ENCODE measurements around the gene MICOS13.

Gene MICOS13

GRCh38 chr19:5676105-5676771 lies 4.1 kb downstream of the MICOS13 start:
- Histone ChIP-seq H2AFZ (ENCODE audit: low read depth) (no peak overlapping the region), H3K4me1 (ENCODE audit: low read depth, poor library complexity, severe bottlenecking) (peaks cover 4% of the 10 kb centered on the region), H3K27ac (no peak overlapping the region), H3K9ac (no peak overlapping the region), H3K27me3 (ENCODE audit: insufficient read depth, low read depth) (no peaks in the 10 kb centered on the region), H3K36me3 (ENCODE audit: insufficient read depth) (no peaks in the 10 kb centered on the region), H3K79me2 (ENCODE audit: insufficient read depth, low read depth) (no peaks in the 10 kb centered on the region), H3K4me3 (IDR thresholded peaks at IDR 0.05; ENCODE audit: insufficient read depth, low read depth, low read length) (no peak overlapping the region), H4K20me1 (ENCODE audit: insufficient read depth) (no peaks in the 10 kb centered on the region), H3K4me2 (no peak overlapping the region)
- TF ChIP-seq, protein P1, sequence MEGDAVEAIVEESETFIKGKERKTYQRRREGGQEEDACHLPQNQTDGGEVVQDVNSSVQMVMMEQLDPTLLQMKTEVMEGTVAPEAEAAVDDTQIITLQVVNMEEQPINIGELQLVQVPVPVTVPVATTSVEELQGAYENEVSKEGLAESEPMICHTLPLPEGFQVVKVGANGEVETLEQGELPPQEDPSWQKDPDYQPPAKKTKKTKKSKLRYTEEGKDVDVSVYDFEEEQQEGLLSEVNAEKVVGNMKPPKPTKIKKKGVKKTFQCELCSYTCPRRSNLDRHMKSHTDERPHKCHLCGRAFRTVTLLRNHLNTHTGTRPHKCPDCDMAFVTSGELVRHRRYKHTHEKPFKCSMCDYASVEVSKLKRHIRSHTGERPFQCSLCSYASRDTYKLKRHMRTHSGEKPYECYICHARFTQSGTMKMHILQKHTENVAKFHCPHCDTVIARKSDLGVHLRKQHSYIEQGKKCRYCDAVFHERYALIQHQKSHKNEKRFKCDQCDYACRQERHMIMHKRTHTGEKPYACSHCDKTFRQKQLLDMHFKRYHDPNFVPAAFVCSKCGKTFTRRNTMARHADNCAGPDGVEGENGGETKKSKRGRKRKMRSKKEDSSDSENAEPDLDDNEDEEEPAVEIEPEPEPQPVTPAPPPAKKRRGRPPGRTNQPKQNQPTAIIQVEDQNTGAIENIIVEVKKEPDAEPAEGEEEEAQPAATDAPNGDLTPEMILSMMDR (conservative IDR thresholded peaks at IDR 0.05; ENCODE audit: low read depth, low read length), result no peak

DNA sequence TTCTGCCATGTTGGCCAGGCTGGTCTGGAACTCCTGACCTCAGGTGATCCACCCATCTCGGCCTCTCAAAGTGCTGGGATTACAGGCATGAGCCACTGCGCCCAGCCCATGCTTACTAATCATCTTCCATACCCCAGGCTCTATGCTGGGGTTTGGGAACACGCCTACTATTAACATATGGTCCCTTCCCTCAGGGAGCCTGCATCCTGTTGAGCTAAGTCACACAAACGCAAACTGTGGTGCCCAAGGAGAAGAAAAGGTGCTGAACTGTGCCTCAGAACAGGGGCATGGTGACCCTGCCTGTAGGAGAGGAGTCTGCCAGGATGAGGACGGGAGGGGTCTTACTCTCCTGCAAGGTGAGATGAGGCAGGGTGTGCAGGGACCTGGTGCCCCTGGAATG lies 5.6 kb downstream of the MICOS13 start:
- Histone ChIP-seq H3K4me1 (ENCODE audit: low read depth, poor library complexity, severe bottlenecking) (peaks cover 4% of the 10 kb centered on the region), H3K27me3 (ENCODE audit: insufficient read depth, low read depth) (no peaks in the 10 kb centered on the region), H3K9ac (no peak overlapping the region), H3K36me3 (ENCODE audit: insufficient read depth) (no peaks in the 10 kb centered on the region), H3K4me2 (no peak overlapping the region), H3K4me3 (IDR thresholded peaks at IDR 0.05; ENCODE audit: insufficient read depth, low read depth, low read length) (no peak overlapping the region), H4K20me1 (ENCODE audit: insufficient read depth) (no peaks in the 10 kb centered on the region), H3K27ac (no peak overlapping the region), H3K79me2 (ENCODE audit: insufficient read depth, low read depth) (no peaks in the 10 kb centered on the region), H2AFZ (ENCODE audit: low read depth) (no peak overlapping the region)
- TF ChIP-seq, protein P1 (conservative IDR thresholded peaks at IDR 0.05; ENCODE audit: low read depth, low read length), result no peak

DNA sequence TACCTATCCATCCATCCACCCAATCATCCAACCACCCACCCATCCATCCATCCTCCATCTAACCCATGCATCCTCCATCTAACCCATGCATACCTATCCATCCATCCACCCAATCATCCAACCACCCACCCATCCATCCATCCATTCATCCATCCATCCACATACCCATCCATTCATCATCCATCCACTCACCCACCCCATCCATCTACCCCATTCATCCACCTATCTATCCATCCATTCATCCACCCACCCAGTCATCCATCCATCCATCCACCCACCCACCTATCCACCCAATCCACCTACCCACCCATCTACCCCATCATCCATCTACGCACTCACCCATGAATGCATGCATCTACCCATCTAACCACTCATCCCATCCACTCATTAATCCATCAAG lies 6.6 kb downstream of the MICOS13 start:
- Histone ChIP-seq H3K79me2 (ENCODE audit: insufficient read depth, low read depth) (no peaks in the 10 kb centered on the region), H3K4me2 (no peak overlapping the region), H3K36me3 (ENCODE audit: insufficient read depth) (no peaks in the 10 kb centered on the region), H3K4me3 (IDR thresholded peaks at IDR 0.05; ENCODE audit: insufficient read depth, low read depth, low read length) (no peak overlapping the region), H2AFZ (ENCODE audit: low read depth) (no peak overlapping the region), H4K20me1 (ENCODE audit: insufficient read depth) (no peaks in the 10 kb centered on the region), H3K27ac (no peak overlapping the region), H3K4me1 (ENCODE audit: low read depth, poor library complexity, severe bottlenecking) (no peaks in the 10 kb centered on the region), H3K27me3 (ENCODE audit: insufficient read depth, low read depth) (no peaks in the 10 kb centered on the region), H3K9ac (no peak overlapping the region)
- TF ChIP-seq, protein P1 (conservative IDR thresholded peaks at IDR 0.05; ENCODE audit: low read depth, low read length), result no peak

- no peaks in the 10 kb centered on the region for H4K20me1 ChIP-seq (ENCODE audit: insufficient read depth)
- no peak overlapping the region for H3K4me2 ChIP-seq
- H3K79me2 ChIP-seq (ENCODE audit: insufficient read depth, low read depth), result no peaks in the 10 kb centered on the region
- H3K27me3 ChIP-seq (ENCODE audit: insufficient read depth, low read depth), result no peaks in the 10 kb centered on the region
- no peak overlapping the region for H3K27ac ChIP-seq
- no peaks in the 10 kb centered on the region for H3K36me3 ChIP-seq (ENCODE audit: insufficient read depth)
- H3K9ac ChIP-seq, result no peak overlapping the region
- no peak overlapping the region for H3K4me3 ChIP-seq (IDR thresholded peaks at IDR 0.05; ENCODE audit: insufficient read depth, low read depth, low read length)
- TF ChIP-seq, protein P1 (conservative IDR thresholded peaks at IDR 0.05; ENCODE audit: low read depth, low read length), result no peak
- H3K4me1 ChIP-seq (ENCODE audit: low read depth, poor library complexity, severe bottlenecking), result no peaks in the 10 kb centered on the region
- H2AFZ ChIP-seq (ENCODE audit: low read depth), result no peak overlapping the region
These were observed 7.4 kb downstream of the MICOS13 start for GRCh38 chr19:5672708-5673459.

All from KMS-11 (cell line).